Progenitor cell of endocrine pancreas (in vitro differentiated cells): Measurements from ENCODE around the gene LRPPRC. TPM values are rescaled to one million over a fixed set of nuclear protein-coding genes. Genes with fewer than 3 reads are reported as not detected.

Source experiments
- DNase-seq: peaks from one replicate; pipeline ENCODE4 v3.0.0; 2021; ENCODE audit warnings: low spot score; ENCODE audit not compliant: unreplicated experiment
- H3K27ac Mint-ChIP-seq: 2 replicates; pipeline ENCODE4 v1.8.0; 2021; ENCODE audit warnings: mild to moderate bottlenecking, moderate library complexity, mixed read lengths
- H3K27me3 Mint-ChIP-seq: 2 replicates; pipeline ENCODE4 v1.8.0; 2021; ENCODE audit warnings: mixed read lengths
- H3K36me3 Mint-ChIP-seq: 2 replicates; pipeline ENCODE4 v1.8.0; 2022; ENCODE audit warnings: mixed read lengths; ENCODE audit not compliant: insufficient read depth
- H3K4me1 Mint-ChIP-seq: 2 replicates; pipeline ENCODE4 v1.8.0; 2021; ENCODE audit warnings: low read depth, mixed read lengths
- H3K4me3 Mint-ChIP-seq: 2 replicates; pipeline ENCODE4 v1.8.0; 2021; ENCODE audit warnings: low read depth, mild to moderate bottlenecking, moderate library complexity, mixed read lengths
- H3K9me3 Mint-ChIP-seq: 2 replicates; pipeline ENCODE4 v1.8.0; 2021; ENCODE audit warnings: low read depth, mixed read lengths
- CTCF ChIP-seq: fragments of 200-600 bp; sonication (generic); IDR thresholded peaks from one replicate; pipeline ENCODE4 v1.5.0; 2021; ENCODE audit warnings: antibody characterized with exemption, mild to moderate bottlenecking; ENCODE audit not compliant: unreplicated experiment
- total RNA-seq: library from RNA; stranded (reverse); gene quantifications from 2 replicates; pipeline ENCODE4 v1.2.1, GENCODE V29; 2021

The LRPPRC gene
- total RNA-seq, 1 donor from 2014 or later, result 105 TPM

- H3K9me3 Mint-ChIP-seq, result no peaks in the 10 kb centered on the region
- no peak for DNase-seq
- H3K4me3 Mint-ChIP-seq, result no peak overlapping the region
- peaks cover 20% of the 10 kb centered on the region for H3K4me1 Mint-ChIP-seq
- no peaks in the 10 kb centered on the region for H3K27me3 Mint-ChIP-seq
- H3K27ac Mint-ChIP-seq, result no peak overlapping the region
- TF ChIP-seq CTCF, result no peak
- H3K36me3 Mint-ChIP-seq, result peaks cover 34% of the 10 kb centered on the region
These were observed 101.0 kb downstream of the LRPPRC start for GRCh38 chr2:43894743-43895142.

GRCh38 chr2:43890855-43891254 is 104.9 kb downstream of the LRPPRC start:
- no peak for TF ChIP-seq CTCF
- H3K4me1 Mint-ChIP-seq, result no peaks in the 10 kb centered on the region
- H3K36me3 Mint-ChIP-seq, result peaks cover 41% of the 10 kb centered on the region
- no peak overlapping the region for H3K27ac Mint-ChIP-seq
- H3K27me3 Mint-ChIP-seq, result no peaks in the 10 kb centered on the region
- H3K4me3 Mint-ChIP-seq, result no peak overlapping the region
- no peaks in the 10 kb centered on the region for H3K9me3 Mint-ChIP-seq
- no peak for DNase-seq

GRCh38 chr2:43889416-43889815 is 106.4 kb downstream of the LRPPRC start:
- H3K4me1 Mint-ChIP-seq, result no peaks in the 10 kb centered on the region
- H3K9me3 Mint-ChIP-seq, result no peaks in the 10 kb centered on the region
- H3K36me3 Mint-ChIP-seq, result peaks cover 40% of the 10 kb centered on the region

GRCh38 chr2:43887176-43887575 is 108.6 kb downstream of the LRPPRC start:
- H3K36me3 Mint-ChIP-seq, result peaks cover 28% of the 10 kb centered on the region
- peaks cover under 1% of the 10 kb centered on the region for H3K4me1 Mint-ChIP-seq
- TF ChIP-seq CTCF, result no peak
- H3K27ac Mint-ChIP-seq, result no peak overlapping the region
- no peaks in the 10 kb centered on the region for H3K27me3 Mint-ChIP-seq
- H3K4me3 Mint-ChIP-seq, result no peak overlapping the region
- H3K9me3 Mint-ChIP-seq, result no peaks in the 10 kb centered on the region
- DNase-seq, result no peak

More at GRCh38 chr2:43889416-43889815, 106.4 kb downstream of the LRPPRC start:
- no peaks in the 10 kb centered on the region for H3K27me3 Mint-ChIP-seq
- no peak for TF ChIP-seq CTCF
- H3K4me3 Mint-ChIP-seq, result no peak overlapping the region
- no peak for DNase-seq
- no peak overlapping the region for H3K27ac Mint-ChIP-seq

GRCh38 chr2:43885132-43885632 is 110.6 kb downstream of the LRPPRC start:
- H3K4me1 Mint-ChIP-seq, result peaks cover 3% of the 10 kb centered on the region
- H3K27ac Mint-ChIP-seq, result no peak overlapping the region
- H3K36me3 Mint-ChIP-seq, result peaks cover 22% of the 10 kb centered on the region
- H3K27me3 Mint-ChIP-seq, result no peaks in the 10 kb centered on the region
- H3K9me3 Mint-ChIP-seq, result no peaks in the 10 kb centered on the region
- no peak overlapping the region for H3K4me3 Mint-ChIP-seq
- DNase-seq, result no peak
- TF ChIP-seq CTCF, result no peak
